ENCODE measurements around the gene FADS3. TPM values are rescaled to one million over a fixed set of nuclear protein-coding genes. Genes with fewer than 3 reads are reported as not detected.

Gene FADS3
- total RNA-seq, 1 donor from 2014 or later = 9.7 TPM

DNA sequence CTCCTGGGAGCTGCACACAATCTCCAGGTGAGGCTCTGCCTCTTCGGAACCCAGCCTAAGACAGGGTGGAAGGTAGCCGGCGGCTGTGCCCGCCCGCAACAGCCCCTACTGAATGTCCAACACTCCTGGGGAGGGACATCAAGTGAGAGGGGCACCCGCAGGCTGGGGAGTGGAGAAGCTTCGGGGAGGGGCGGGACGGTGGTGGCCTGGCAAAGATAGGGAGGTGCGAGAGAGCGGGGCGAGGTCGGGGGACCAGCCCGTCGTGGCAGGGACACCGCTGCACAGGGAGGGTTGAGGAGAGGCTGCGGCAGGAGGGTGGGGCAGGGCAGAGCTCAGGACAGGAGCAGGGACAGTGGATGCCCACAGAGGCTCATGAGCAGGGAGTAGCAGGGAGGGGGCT lies 8.9 kb upstream of the FADS3 start:
- no peak overlapping the region for H3K27ac Mint-ChIP-seq (ENCODE audit: unreplicated experiment)
- peaks cover 2% of the 10 kb centered on the region for H3K27me3 Mint-ChIP-seq (ENCODE audit: unreplicated experiment)
- H3K4me1 Mint-ChIP-seq (ENCODE audit: low read depth, unreplicated experiment) = peaks cover 9% of the 10 kb centered on the region
- H3K9me3 Mint-ChIP-seq (ENCODE audit: unreplicated experiment) = peaks cover 7% of the 10 kb centered on the region
- no peaks in the 10 kb centered on the region for H3K36me3 Mint-ChIP-seq (ENCODE audit: unreplicated experiment)
- DNase-seq = no peak
- TF ChIP-seq, protein P1, sequence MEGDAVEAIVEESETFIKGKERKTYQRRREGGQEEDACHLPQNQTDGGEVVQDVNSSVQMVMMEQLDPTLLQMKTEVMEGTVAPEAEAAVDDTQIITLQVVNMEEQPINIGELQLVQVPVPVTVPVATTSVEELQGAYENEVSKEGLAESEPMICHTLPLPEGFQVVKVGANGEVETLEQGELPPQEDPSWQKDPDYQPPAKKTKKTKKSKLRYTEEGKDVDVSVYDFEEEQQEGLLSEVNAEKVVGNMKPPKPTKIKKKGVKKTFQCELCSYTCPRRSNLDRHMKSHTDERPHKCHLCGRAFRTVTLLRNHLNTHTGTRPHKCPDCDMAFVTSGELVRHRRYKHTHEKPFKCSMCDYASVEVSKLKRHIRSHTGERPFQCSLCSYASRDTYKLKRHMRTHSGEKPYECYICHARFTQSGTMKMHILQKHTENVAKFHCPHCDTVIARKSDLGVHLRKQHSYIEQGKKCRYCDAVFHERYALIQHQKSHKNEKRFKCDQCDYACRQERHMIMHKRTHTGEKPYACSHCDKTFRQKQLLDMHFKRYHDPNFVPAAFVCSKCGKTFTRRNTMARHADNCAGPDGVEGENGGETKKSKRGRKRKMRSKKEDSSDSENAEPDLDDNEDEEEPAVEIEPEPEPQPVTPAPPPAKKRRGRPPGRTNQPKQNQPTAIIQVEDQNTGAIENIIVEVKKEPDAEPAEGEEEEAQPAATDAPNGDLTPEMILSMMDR (IDR thresholded peaks at IDR 0.05; ENCODE audit: partially characterized antibody, unreplicated experiment) = no peak
- no peak overlapping the region for H3K4me3 Mint-ChIP-seq (ENCODE audit: unreplicated experiment)

DNA sequence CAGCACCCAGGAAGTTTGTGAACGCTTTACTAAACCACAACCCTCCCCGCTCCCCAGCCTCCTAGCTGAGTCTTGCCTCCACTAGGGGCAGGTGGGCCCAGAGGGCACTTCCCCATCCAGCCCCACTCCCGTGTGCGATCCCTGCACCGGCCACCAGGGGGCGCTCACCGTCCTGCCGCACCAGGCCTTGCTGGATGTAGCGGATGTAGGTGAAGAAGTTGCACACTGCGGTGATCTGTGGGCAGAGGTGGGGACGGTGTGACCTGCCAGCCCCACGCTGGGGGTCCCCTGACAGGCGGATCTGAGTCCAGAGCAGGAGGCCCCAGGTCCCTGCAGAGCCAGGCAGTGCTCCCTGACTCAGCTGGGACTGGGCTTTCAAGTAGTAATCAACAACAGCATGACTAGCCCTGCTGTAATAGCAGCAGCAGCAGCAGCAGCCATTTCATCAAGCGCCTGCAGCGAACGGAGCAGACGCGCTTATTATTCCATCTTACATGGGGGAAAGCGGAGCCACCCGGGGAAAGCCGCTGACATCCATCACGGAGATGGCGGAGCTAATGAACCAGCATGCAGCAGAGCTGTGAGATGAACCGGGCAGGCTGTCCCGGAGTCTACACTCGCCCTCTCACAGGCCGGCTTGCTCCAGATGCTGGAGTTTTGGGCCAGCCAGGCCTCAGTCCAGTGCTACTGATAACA lies 7.9 kb upstream of the FADS3 start:
- no peak overlapping the region for H3K27ac Mint-ChIP-seq (ENCODE audit: unreplicated experiment)
- peak; percentile 95 for DNase-seq

DNA sequence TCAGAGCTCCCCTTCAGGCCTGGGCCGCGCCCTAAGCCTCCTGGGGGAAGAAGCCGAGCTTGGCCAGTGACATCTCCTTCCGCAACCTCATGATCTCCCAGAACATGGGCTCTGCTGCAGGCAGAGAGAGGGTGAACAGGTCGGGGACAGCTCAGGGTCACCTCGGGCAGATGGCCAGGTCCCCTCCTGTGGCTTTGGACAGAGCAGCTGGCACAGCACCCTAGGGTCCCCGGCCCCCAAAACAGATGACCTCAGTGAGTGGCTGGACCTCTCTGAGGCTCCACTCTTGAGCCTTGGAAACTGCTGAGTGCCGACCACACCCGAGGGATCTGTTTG lies 6.9 kb upstream of the FADS3 start:
- H3K4me3 Mint-ChIP-seq (ENCODE audit: unreplicated experiment) = no peak overlapping the region
- no peaks in the 10 kb centered on the region for H3K36me3 Mint-ChIP-seq (ENCODE audit: unreplicated experiment)
- TF ChIP-seq, protein P1 (IDR thresholded peaks at IDR 0.05; ENCODE audit: partially characterized antibody, unreplicated experiment) = no peak

More for the DNA sequence above, 7.9 kb upstream of the FADS3 start:
- H3K4me3 Mint-ChIP-seq (ENCODE audit: unreplicated experiment) = no peak overlapping the region
- no peaks in the 10 kb centered on the region for H3K36me3 Mint-ChIP-seq (ENCODE audit: unreplicated experiment)
- H3K9me3 Mint-ChIP-seq (ENCODE audit: unreplicated experiment) = peaks cover 7% of the 10 kb centered on the region
- H3K4me1 Mint-ChIP-seq (ENCODE audit: low read depth, unreplicated experiment) = peaks cover 9% of the 10 kb centered on the region
- no peaks in the 10 kb centered on the region for H3K27me3 Mint-ChIP-seq (ENCODE audit: unreplicated experiment)
- TF ChIP-seq, protein P1 (IDR thresholded peaks at IDR 0.05; ENCODE audit: partially characterized antibody, unreplicated experiment) = peak; percentile 100

DNA sequence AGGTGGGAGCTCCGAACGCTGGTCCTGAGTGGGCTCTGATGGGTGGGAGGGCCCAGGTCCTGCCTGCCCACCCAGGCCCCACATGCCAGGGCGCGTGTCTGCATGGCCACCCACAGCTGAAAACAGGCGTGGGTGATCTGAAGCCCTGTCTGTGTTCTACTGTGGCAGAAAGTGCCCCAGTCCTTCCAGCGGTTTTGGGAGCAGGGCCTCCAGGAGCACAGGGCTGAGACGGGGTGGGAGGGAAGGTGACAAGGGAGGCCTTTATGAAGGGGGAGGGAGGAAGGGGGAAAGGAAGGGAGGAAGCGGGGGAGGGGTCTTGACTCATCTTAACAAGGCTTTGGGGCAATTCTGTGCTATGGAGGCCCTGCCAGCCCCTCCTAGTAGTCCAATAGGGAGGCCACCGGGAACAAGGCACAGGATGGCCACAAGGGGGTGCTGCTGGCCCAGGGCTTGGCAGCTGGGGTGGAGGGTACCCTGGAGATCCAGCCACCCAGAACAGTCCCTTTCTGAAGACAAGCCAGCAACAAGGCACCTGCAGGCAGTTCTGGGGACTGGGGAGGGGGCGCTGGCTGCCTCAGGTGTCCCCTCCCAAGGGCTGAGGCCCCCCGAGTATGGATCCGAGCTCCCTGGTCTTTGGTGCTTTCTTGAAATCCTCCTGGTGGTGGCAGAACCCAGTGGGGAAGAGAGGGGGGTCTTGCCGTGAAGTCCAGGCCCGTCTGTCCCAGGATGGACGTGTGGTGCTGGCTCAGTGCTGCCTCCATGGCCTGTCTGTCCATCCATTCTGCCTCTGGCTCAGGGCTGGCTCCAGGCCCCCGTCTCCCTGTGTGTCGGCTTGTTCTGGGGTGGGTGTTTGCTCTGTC lies 6.3 kb upstream of the FADS3 start:
- H3K27ac Mint-ChIP-seq (ENCODE audit: unreplicated experiment) = no peak overlapping the region
- H3K9me3 Mint-ChIP-seq (ENCODE audit: unreplicated experiment) = peaks cover 5% of the 10 kb centered on the region
- TF ChIP-seq, protein P1 (IDR thresholded peaks at IDR 0.05; ENCODE audit: partially characterized antibody, unreplicated experiment) = peak; percentile 86
- peaks cover 9% of the 10 kb centered on the region for H3K4me1 Mint-ChIP-seq (ENCODE audit: low read depth, unreplicated experiment)
- peak; percentile 92 for DNase-seq
- peaks cover under 1% of the 10 kb centered on the region for H3K27me3 Mint-ChIP-seq (ENCODE audit: unreplicated experiment)
- H3K36me3 Mint-ChIP-seq (ENCODE audit: unreplicated experiment) = no peaks in the 10 kb centered on the region
- H3K4me3 Mint-ChIP-seq (ENCODE audit: unreplicated experiment) = no peak overlapping the region

More for the DNA sequence above, 6.9 kb upstream of the FADS3 start:
- H3K27me3 Mint-ChIP-seq (ENCODE audit: unreplicated experiment) = no peaks in the 10 kb centered on the region
- peaks cover 9% of the 10 kb centered on the region for H3K4me1 Mint-ChIP-seq (ENCODE audit: low read depth, unreplicated experiment)
- DNase-seq = no peak
- no peak overlapping the region for H3K27ac Mint-ChIP-seq (ENCODE audit: unreplicated experiment)
- H3K9me3 Mint-ChIP-seq (ENCODE audit: unreplicated experiment) = peaks cover 7% of the 10 kb centered on the region

Data from glutamatergic neuron (in vitro differentiated cells).